Neutrophil (primary cell): Measurements from ENCODE around the gene ST8SIA2.

Source experiments
- H3K27ac ChIP-seq: fragments of 200-600 bp; sonication (generic); 2 replicates; pipeline ENCODE4 v1.5.1; 2016; ENCODE audit warnings: mild to moderate bottlenecking, moderate library complexity
- H3K27me3 ChIP-seq: fragments of 200-600 bp; sonication (generic); 2 replicates; pipeline ENCODE4 v1.6.0; 2016; ENCODE audit warnings: mild to moderate bottlenecking
- H3K36me3 ChIP-seq: fragments of 200-600 bp; sonication (generic); 2 replicates; pipeline ENCODE4 v1.5.1; 2017
- H3K4me1 ChIP-seq, 2 experiments: fragments of 200-600 bp in 1 of 2; sonication (generic) in 1 of 2; 1 replicate in 1 of 2; 2 replicates in 1 of 2; pipeline versions ENCODE4 v1.5.1 to v1.6.1; 2013 to 2016; ENCODE audit warnings: low read depth in 1 of 2, low read length in 1 of 2, mild to moderate bottlenecking in 1 of 2, moderate library complexity in 1 of 2; ENCODE audit not compliant: control insufficient read depth in 1 of 2, insufficient read depth in 1 of 2
- H3K4me3 ChIP-seq, 2 experiments: fragments of 200-600 bp in 1 of 2; sonication (generic) in 1 of 2; 1 replicate in 1 of 2; 2 replicates in 1 of 2; pipeline ENCODE4 v1.5.1; 2013 to 2016; ENCODE audit warnings: low read depth in 1 of 2, low read length in 1 of 2, mild to moderate bottlenecking in 1 of 2, moderate library complexity in 1 of 2
- H3K9me3 ChIP-seq: fragments of 200-600 bp; sonication (generic); 2 replicates; pipeline ENCODE4 v1.5.1; 2016
- TF ChIP-seq, protein P1 (sequence below): fragments of 200-600 bp; sonication (generic); IDR thresholded peaks from 2 replicates; pipeline ENCODE4 v1.5.1; 2016; ENCODE audit warnings: antibody characterized with exemption

Gene ST8SIA2

DNA sequence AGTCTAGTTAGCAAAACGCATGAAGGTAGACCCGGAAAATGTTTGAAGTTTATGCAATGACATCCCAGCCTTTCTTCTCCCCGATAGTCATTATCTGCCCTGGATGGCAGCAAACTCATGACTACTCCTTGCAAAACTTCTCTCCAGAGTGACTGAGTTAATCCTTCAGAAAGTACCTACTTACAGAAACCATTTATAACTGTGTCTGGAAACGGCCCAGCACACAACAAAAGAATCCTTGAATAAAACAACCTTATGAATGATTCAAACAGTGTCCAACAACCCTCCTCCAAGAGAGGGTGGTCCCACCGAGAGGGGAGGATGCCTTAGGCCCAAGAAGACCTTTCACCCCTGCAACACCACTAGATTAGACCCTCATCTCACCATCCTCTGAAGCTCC is 14.2 kb downstream of the ST8SIA2 start:
- H3K27me3 ChIP-seq = peaks cover 22% of the 10 kb centered on the region
- H3K27ac ChIP-seq = no peak overlapping the region
- no peaks in the 10 kb centered on the region for H3K36me3 ChIP-seq
- no peak overlapping the region for H3K4me3 ChIP-seq
- no peaks in the 10 kb centered on the region for H3K9me3 ChIP-seq
- H3K4me1 ChIP-seq = no peaks in the 10 kb centered on the region
- TF ChIP-seq, protein P1, sequence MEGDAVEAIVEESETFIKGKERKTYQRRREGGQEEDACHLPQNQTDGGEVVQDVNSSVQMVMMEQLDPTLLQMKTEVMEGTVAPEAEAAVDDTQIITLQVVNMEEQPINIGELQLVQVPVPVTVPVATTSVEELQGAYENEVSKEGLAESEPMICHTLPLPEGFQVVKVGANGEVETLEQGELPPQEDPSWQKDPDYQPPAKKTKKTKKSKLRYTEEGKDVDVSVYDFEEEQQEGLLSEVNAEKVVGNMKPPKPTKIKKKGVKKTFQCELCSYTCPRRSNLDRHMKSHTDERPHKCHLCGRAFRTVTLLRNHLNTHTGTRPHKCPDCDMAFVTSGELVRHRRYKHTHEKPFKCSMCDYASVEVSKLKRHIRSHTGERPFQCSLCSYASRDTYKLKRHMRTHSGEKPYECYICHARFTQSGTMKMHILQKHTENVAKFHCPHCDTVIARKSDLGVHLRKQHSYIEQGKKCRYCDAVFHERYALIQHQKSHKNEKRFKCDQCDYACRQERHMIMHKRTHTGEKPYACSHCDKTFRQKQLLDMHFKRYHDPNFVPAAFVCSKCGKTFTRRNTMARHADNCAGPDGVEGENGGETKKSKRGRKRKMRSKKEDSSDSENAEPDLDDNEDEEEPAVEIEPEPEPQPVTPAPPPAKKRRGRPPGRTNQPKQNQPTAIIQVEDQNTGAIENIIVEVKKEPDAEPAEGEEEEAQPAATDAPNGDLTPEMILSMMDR = no peak

DNA sequence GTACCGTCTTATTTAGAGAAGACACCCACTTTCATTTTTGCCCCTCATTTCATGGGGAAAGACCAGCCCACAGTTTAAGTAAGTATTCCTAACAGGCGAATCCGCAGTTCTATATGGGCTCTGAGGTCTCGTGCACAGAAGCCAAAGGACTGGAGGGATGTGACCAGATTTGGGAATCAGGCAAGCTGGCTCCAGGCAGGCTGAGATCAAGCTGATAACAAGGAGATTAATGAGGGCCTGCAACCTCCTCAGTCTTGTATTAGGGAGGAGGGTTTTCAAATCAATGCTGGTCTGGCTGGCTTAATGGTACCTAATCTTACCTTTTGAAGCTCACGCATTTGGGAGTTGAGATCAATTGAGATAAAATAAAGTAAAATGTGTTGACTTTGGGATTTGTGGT is 15.3 kb downstream of the ST8SIA2 start:
- H3K4me3 ChIP-seq = no peak overlapping the region
- TF ChIP-seq, protein P1 = no peak
- no peaks in the 10 kb centered on the region for H3K4me1 ChIP-seq
- no peaks in the 10 kb centered on the region for H3K9me3 ChIP-seq
- no peak overlapping the region for H3K27ac ChIP-seq
- no peaks in the 10 kb centered on the region for H3K36me3 ChIP-seq
- peaks cover 17% of the 10 kb centered on the region for H3K27me3 ChIP-seq

DNA sequence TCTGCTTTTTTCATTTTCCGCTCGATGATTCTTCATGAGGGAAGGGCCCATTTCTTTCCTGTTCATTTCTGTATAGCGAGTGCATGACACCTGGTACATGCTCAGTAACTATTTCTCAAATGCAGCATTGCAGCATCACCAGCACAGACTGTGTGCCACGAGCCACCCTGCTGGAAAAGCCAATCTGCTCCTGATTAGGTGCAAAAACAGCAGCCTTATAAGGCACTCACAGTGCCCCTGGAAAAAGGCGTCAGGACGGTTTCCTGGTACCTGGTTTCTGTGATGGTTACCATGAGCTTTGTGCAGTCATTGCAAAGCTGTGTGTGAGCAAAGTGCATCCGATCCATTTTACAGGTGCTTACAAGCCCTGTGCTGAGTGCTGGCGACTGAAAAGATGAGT is 15.8 kb downstream of the ST8SIA2 start:
- Histone ChIP-seq H3K4me1 (no peaks in the 10 kb centered on the region), H3K36me3 (no peaks in the 10 kb centered on the region), H3K9me3 (no peaks in the 10 kb centered on the region), H3K4me3 (no peak overlapping the region), H3K27me3 (peaks cover 15% of the 10 kb centered on the region), H3K27ac (no peak overlapping the region)
- TF ChIP-seq, protein P1 = no peak

DNA sequence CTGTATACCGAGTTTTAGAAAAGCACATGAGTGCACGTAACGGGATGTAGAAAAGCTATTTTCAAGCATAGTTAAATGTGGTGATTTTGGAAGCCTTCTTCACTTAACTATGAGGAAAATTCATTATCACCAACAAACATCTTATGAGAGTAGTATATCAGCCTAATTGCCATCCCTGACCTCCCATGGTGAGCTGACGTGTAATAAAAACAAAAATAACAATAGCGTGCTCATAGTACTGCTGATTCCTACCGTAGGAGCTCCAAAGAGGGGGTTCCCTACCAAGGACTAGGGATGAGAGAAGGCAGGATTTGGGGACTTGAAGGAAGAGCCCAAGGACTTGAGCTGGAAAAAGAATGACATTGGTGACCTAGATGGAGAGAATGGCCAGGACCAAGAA is 16.9 kb downstream of the ST8SIA2 start:
- Histone ChIP-seq H3K4me3 (no peak overlapping the region), H3K36me3 (no peaks in the 10 kb centered on the region), H3K27me3 (peaks cover 15% of the 10 kb centered on the region), H3K27ac (no peak overlapping the region), H3K9me3 (no peaks in the 10 kb centered on the region), H3K4me1 (no peaks in the 10 kb centered on the region)
- TF ChIP-seq, protein P1 = no peak

DNA sequence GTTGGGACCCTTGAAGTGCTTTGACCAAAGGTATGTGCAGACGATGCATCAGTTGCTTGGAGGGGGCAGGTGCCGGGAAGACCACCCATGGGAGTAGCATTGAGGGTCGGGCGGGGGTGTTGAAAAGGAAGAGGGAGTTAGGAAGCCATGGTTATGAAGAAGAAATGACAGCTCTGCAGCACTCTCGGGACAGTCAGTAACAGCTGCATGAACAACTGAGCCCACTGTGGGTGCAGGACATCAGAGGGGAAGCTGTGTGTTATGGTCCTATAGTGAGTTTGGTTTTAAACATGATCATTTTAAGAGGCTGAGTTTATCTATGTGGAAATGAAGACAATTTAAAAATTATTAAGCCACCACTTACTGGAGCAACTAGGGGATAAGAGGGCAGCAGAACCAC is 17.6 kb downstream of the ST8SIA2 start:
- Histone ChIP-seq H3K27ac (no peak overlapping the region), H3K9me3 (no peaks in the 10 kb centered on the region), H3K27me3 (peaks cover 15% of the 10 kb centered on the region), H3K4me1 (no peaks in the 10 kb centered on the region), H3K4me3 (no peak overlapping the region), H3K36me3 (no peaks in the 10 kb centered on the region)
- TF ChIP-seq, protein P1 = no peak

DNA sequence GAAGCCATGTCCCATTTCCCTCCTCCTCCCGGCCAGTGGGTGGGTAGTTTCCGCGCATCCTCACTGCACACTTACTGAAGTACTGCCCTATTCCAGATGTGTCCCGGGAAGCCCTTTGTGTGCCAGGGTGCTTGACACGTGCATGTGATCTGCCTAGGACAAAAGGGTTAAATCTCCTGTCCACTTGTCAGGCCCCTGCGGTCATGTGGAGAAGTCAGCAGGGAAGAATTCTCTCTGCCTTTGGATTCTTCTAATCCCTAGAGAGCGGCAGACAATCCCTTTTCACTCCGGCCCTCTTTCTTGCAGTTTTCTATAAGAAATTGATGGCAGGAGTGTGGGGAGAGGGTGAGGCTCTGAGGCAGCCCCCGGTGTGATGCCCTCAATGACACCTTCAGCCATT is 19.8 kb downstream of the ST8SIA2 start:
- H3K27ac ChIP-seq = no peak overlapping the region
- no peaks in the 10 kb centered on the region for H3K9me3 ChIP-seq
- H3K4me3 ChIP-seq = no peak overlapping the region
- no peaks in the 10 kb centered on the region for H3K4me1 ChIP-seq
- peaks cover 15% of the 10 kb centered on the region for H3K27me3 ChIP-seq
- no peaks in the 10 kb centered on the region for H3K36me3 ChIP-seq
- TF ChIP-seq, protein P1 = no peak
